H1 (cell line): ENCODE measurements around the gene SULT6B1. TPM values are rescaled to one million over a fixed set of nuclear protein-coding genes. Genes with fewer than 3 reads are reported as not detected.

Source experiments
- CTCF ChIA-PET: fragments of 300-600 bp; sonication (Branson Sonifier 250); formaldehyde crosslinking; loops from one replicate; lab custom pipeline; 2021; ENCODE audit not compliant: partially characterized antibody; lab: Charles Lee
- POLR2A ChIA-PET: fragments of 300-600 bp; sonication (Branson Sonifier 250); formaldehyde crosslinking; loops from one replicate; lab custom pipeline; 2021; ENCODE audit warnings: inconsistent platforms; ENCODE audit not compliant: partially characterized antibody; lab: Charles Lee
- DNase-seq, 2 experiments: peaks; one replicate each; pipeline versions ENCODE4 v3.0.0 to v3.0.0-alpha.2; 2010 to 2022; ENCODE audit warnings: low spot score in 2 of 2, low read depth in 1 of 2, mixed read lengths in 1 of 2
- FAIRE-seq: peaks from 2 replicates; lab custom pipeline; 2011; peaks lifted over from hg19 to GRCh38; lab: Jason Lieb, UNC
- H2AFZ ChIP-seq: 2 replicates; pipeline ENCODE4 v1.8.1; 2012; ENCODE audit warnings: low read length, inconsistent platforms
- H2AK5ac ChIP-seq: 2 replicates; pipeline ENCODE4 v1.6.1; 2013; ENCODE audit warnings: low read depth, low read length
- H2BK120ac ChIP-seq: replicated peaks from 2 replicates; pipeline ENCODE3; 2013; ENCODE audit warnings: low read depth, low read length, inconsistent platforms
- H2BK12ac ChIP-seq: 2 replicates; pipeline ENCODE4 v1.6.1; 2013; ENCODE audit warnings: low read depth, low read length
- H2BK15ac ChIP-seq: 2 replicates; pipeline ENCODE4 v1.6.1; 2013; ENCODE audit warnings: low read length
- H2BK20ac ChIP-seq: 2 replicates; pipeline ENCODE4 v1.6.1; 2013; ENCODE audit warnings: low read length
- H2BK5ac ChIP-seq: 2 replicates; pipeline ENCODE4 v1.6.1; 2013; ENCODE audit warnings: low read depth, low read length
- H3K14ac ChIP-seq: 2 replicates; pipeline ENCODE4 v1.6.1; 2013; ENCODE audit warnings: inconsistent platforms; ENCODE audit not compliant: insufficient read length
- H3K18ac ChIP-seq: 2 replicates; pipeline ENCODE4 v1.6.1; 2013; ENCODE audit warnings: low read length; ENCODE audit errors: extremely low read depth
- H3K23ac ChIP-seq: 2 replicates; pipeline ENCODE4 v1.6.1; 2013; ENCODE audit warnings: inconsistent platforms; ENCODE audit not compliant: insufficient read length
- H3K23me2 ChIP-seq: 2 replicates; pipeline ENCODE4 v1.6.1; 2013; ENCODE audit warnings: low read depth, low read length
- H3K27ac ChIP-seq: 2 replicates; pipeline ENCODE4 v1.6.1; 2011; ENCODE audit warnings: low read depth, low read length, inconsistent platforms
- H3K27me3 ChIP-seq, 4 experiments: replicated peaks in 1 of 4; 1 replicate in 1 of 4; 2 replicates in 3 of 4; pipeline versions ENCODE4 v1.6.1 to v1.8.1; 2011 to 2013; ENCODE audit warnings: low read length in 3 of 4, mild to moderate bottlenecking in 3 of 4, inconsistent platforms in 2 of 4, mixed read lengths in 2 of 4, moderate library complexity in 1 of 4; ENCODE audit not compliant: control insufficient read depth in 3 of 4, insufficient read depth in 3 of 4; ENCODE audit errors: extremely low read depth in 1 of 4
- H3K36me3 ChIP-seq, 4 experiments: 2 replicates each; pipeline versions ENCODE4 v1.6.1 to v1.8.1; 2011 to 2013; ENCODE audit warnings: mild to moderate bottlenecking in 4 of 4, low read length in 3 of 4, moderate library complexity in 2 of 4, control low read depth in 1 of 4, inconsistent platforms in 1 of 4; ENCODE audit not compliant: insufficient read depth in 4 of 4, control insufficient read depth in 2 of 4
- H3K4ac ChIP-seq: replicated peaks from 2 replicates; pipeline ENCODE3; 2013; ENCODE audit warnings: low read length, low read depth, mixed read lengths, inconsistent platforms; ENCODE audit not compliant: insufficient read length
- H3K4me1 ChIP-seq, 4 experiments: replicated peaks in 1 of 4; 1 replicate in 1 of 4; 2 replicates in 3 of 4; pipeline versions ENCODE4 v1.6.1 to v1.8.1; 2011 to 2013; ENCODE audit warnings: low read length in 3 of 4, inconsistent platforms in 2 of 4, mixed read lengths in 1 of 4; ENCODE audit not compliant: insufficient read depth in 4 of 4, control insufficient read depth in 3 of 4
- H3K4me2 ChIP-seq, 2 experiments: 2 replicates each; pipeline versions ENCODE4 v1.6.1 to v1.8.1; 2011 to 2013; ENCODE audit warnings: low read depth in 2 of 2, low read length in 2 of 2, control low read depth in 1 of 2, inconsistent platforms in 1 of 2, mild to moderate bottlenecking in 1 of 2; ENCODE audit not compliant: insufficient read depth in 1 of 2
- H3K4me3 ChIP-seq, 4 experiments: fragments of 200-600, 300-600 bp in 1 of 4; sonication (generic), shearing (Covaris generic), sonication (Bioruptor Twin) in 1 of 4; 2 replicates each; pipeline versions ENCODE4 v1.5.1 to v1.8.1; 2011 to 2016; ENCODE audit warnings: low read length in 4 of 4, low read depth in 3 of 4, control low read depth in 2 of 4, inconsistent platforms in 2 of 4, mild to moderate bottlenecking in 2 of 4, mixed read lengths in 1 of 4, moderate library complexity in 1 of 4; ENCODE audit not compliant: insufficient read depth in 2 of 4; ENCODE audit errors: extremely low read depth in 1 of 4
- H3K56ac ChIP-seq: replicated peaks from 2 replicates; pipeline ENCODE3; 2013; ENCODE audit warnings: low read depth, mild to moderate bottlenecking, mixed read lengths, low read length, inconsistent platforms; ENCODE audit not compliant: insufficient read length
- H3K79me1 ChIP-seq: 2 replicates; pipeline ENCODE4 v1.6.1; 2013; ENCODE audit warnings: low read depth, low read length, control low read depth
- H3K79me2 ChIP-seq, 2 experiments: 2 replicates each; pipeline versions ENCODE4 v1.6.1 to v1.8.1; 2012 to 2013; ENCODE audit warnings: low read length in 2 of 2, mild to moderate bottlenecking in 2 of 2, inconsistent platforms in 1 of 2; ENCODE audit not compliant: insufficient read depth in 2 of 2, control insufficient read depth in 1 of 2
- H3K9ac ChIP-seq, 4 experiments: replicated peaks in 1 of 4; 1 replicate in 1 of 4; 2 replicates in 3 of 4; pipeline versions ENCODE4 v1.6.1 to v1.8.1; 2011 to 2013; ENCODE audit warnings: low read depth in 3 of 4, low read length in 3 of 4, control low read depth in 2 of 4, mild to moderate bottlenecking in 2 of 4, moderate library complexity in 2 of 4, inconsistent platforms in 1 of 4; ENCODE audit errors: extremely low read depth in 1 of 4
- H3K9me3 ChIP-seq, 2 experiments: 2 replicates each; pipeline versions ENCODE4 v1.6.1 to v1.8.1; 2012 to 2013; ENCODE audit warnings: mild to moderate bottlenecking in 2 of 2, moderate library complexity in 2 of 2, control low read depth in 1 of 2, inconsistent platforms in 1 of 2, low read depth in 1 of 2, low read length in 1 of 2, mixed read lengths in 1 of 2; ENCODE audit not compliant: insufficient read depth in 2 of 2
- H4K20me1 ChIP-seq, 2 experiments: replicated peaks in 1 of 2; 2 replicates each; pipeline versions ENCODE3 to v1.8.1; 2011 to 2013; ENCODE audit warnings: inconsistent platforms in 2 of 2, low read length in 2 of 2, mild to moderate bottlenecking in 1 of 2; ENCODE audit not compliant: insufficient read depth in 2 of 2, control insufficient read depth in 1 of 2
- H4K5ac ChIP-seq: 2 replicates; pipeline ENCODE4 v1.6.1; 2013; ENCODE audit warnings: low read length, low read depth, mixed read lengths, inconsistent platforms; ENCODE audit not compliant: insufficient read length
- H4K8ac ChIP-seq: 2 replicates; pipeline ENCODE4 v1.8.0; 2013; ENCODE audit warnings: mild to moderate bottlenecking, moderate library complexity, low read length, inconsistent platforms; ENCODE audit not compliant: insufficient read depth; ENCODE audit errors: extremely low read depth
- H4K91ac ChIP-seq: replicated peaks from 2 replicates; pipeline ENCODE3; 2013; ENCODE audit warnings: low read length, mixed read lengths, inconsistent platforms; ENCODE audit not compliant: insufficient read length
- BRCA1 ChIP-seq: IDR thresholded peaks from 2 replicates; pipeline ENCODE4 v1.6.1; 2012; ENCODE audit warnings: low read depth, low read length, improper control_type of control experiment
- EGR1 ChIP-seq: IDR thresholded peaks from 2 replicates; pipeline ENCODE4 v1.6.1; 2011; ENCODE audit warnings: low read depth, low read length, borderline replicate concordance
- EP300 ChIP-seq, 2 experiments: IDR thresholded peaks; 1 replicate in 1 of 2; 2 replicates in 1 of 2; pipeline ENCODE4 v1.6.1; 2011 to 2012; ENCODE audit warnings: low read depth in 2 of 2, low read length in 2 of 2, mild to moderate bottlenecking in 2 of 2, borderline replicate concordance in 1 of 2, inconsistent platforms in 1 of 2, moderate library complexity in 1 of 2
- HDAC2 ChIP-seq, 2 experiments: fragments of 300-600 bp in 1 of 2; sonication (generic) in 1 of 2; IDR thresholded peaks; 2 replicates each; pipeline ENCODE4 v1.6.1; 2011 to 2012; ENCODE audit warnings: low read depth in 2 of 2, low read length in 2 of 2, mild to moderate bottlenecking in 2 of 2, moderate library complexity in 2 of 2, borderline replicate concordance in 1 of 2, inconsistent platforms in 1 of 2
- WGBS, 2 experiments: shearing (Covaris generic) in 1 of 2; methylation state at CpG; one replicate each; pipeline versions ENCODE4 v1.1.6 to v1.1.7; 2013 to 2015; ENCODE audit warnings: low lambda C conversion rate in 2 of 2, mixed read lengths in 2 of 2, inconsistent platforms in 1 of 2, low coverage in 1 of 2, missing lambda C conversion rate in 1 of 2; ENCODE audit not compliant: insufficient replicate concordance in 2 of 2, insufficient coverage in 1 of 2, insufficient read length in 1 of 2; ENCODE audit errors: extremely low coverage in 1 of 2, missing lambda C conversion rate in 1 of 2; 5-methylcytosine and 5-hydroxymethylcytosine counted together
- polyA plus RNA-seq, 7 experiments: library from polyadenylated mRNA; depleted of rRNA in 3 of 7; stranded (reverse) in 5 of 7; unstranded in 2 of 7; fragments of >200 nt in 5 of 7; fragments of 200-250 nt in 2 of 7; gene quantifications; 1 replicate in 5 of 7; 2 replicates in 1 of 7; 4 replicates in 1 of 7; pipeline versions ENCODE4 v1.2.1 to v1.2.3, GENCODE V29; 2011 to 2013; ENCODE audit warnings: missing spikeins in 2 of 7, mixed read lengths in 2 of 7
- total RNA-seq: library from RNA; stranded (reverse); fragmentation: NEBNext Ultra II Directional; extraction: Animal tissue kit (Norgen Biotek cat#: 25700); gene quantifications from 2 replicates; pipeline ENCODE4 v1.2.1, GENCODE V29; 2021

Gene SULT6B1
- total and polyA plus RNA-seq, 2 of the 8 experiments (the other 6 are each of a cell fraction or from before 2014, with no cell fraction given) = not detected

DNA sequence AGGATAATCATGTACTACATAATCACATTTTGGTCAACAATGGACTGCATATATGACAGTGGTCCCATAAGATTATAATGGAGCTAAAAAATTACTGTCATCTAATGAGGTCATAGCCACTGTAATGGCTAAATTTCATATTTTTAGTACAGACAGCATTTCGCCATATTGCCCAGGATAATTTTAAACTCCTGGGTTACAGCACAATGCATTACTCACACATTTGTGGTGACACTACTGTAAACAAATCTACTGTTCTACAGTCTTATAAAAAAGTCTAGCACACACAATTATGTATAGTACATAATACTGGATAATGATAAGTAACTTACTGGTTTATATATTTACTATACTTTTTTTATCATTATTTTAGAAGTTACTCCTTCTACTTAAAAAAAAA is 44.5 kb downstream of the SULT6B1 start:
- Histone ChIP-seq H2AFZ (no peak overlapping the region), H3K79me1 (no peaks in the 10 kb centered on the region), H2BK5ac (no peak overlapping the region), H2BK12ac (no peak overlapping the region), H2BK120ac (no peak overlapping the region), H3K18ac (no peak overlapping the region), H3K23ac (no peak overlapping the region), H2BK15ac (no peak overlapping the region), H3K4me1 (no peaks in the 10 kb centered on the region), H3K9ac (no peak overlapping the region), H2AK5ac (no peak overlapping the region), H3K27me3 (no peaks in the 10 kb centered on the region), H4K8ac (no peak overlapping the region), H4K5ac (no peak overlapping the region), H3K23me2 (no peaks in the 10 kb centered on the region), H4K20me1 (no peaks in the 10 kb centered on the region), H3K56ac (no peak overlapping the region), H3K79me2 (no peaks in the 10 kb centered on the region), H3K14ac (no peak overlapping the region), H4K91ac (no peak overlapping the region), H3K27ac (no peak overlapping the region), H3K4ac (no peak overlapping the region), H3K9me3 (no peaks in the 10 kb centered on the region), H3K4me3 (no peak overlapping the region), H3K4me2 (no peak overlapping the region), H2BK20ac (no peak overlapping the region), H3K36me3 (peaks cover 15 to 43% (median 25%) of the 10 kb centered on the region in 4 experiments)
- FAIRE-seq (no peak), DNase-seq (no peak)
- ChIA-PET POLR2A (no interaction called here), CTCF (interaction anchor here (0.8 kb wide), 1 partner anchor 89 kb away, joined by 3 read pairs; no protein-coding TSS in a partner anchor)
- no peak for TF ChIP-seq HDAC2 (IDR thresholded peaks at IDR 0.05; ENCODE audit: borderline replicate concordance in 1 of 2, low read depth in 2 of 2, low read length in 2 of 2)
- no peak for TF ChIP-seq BRCA1
- TF ChIP-seq EGR1 = no peak
- no peak for TF ChIP-seq EP300 (IDR thresholded peaks at IDR 0.05; ENCODE audit: borderline replicate concordance in 1 of 2, low read depth in 2 of 2, low read length in 2 of 2)
- 88% methylated on average over 1 of the region's 1 CpG; no CpG with 5 or more reads in 1 of the 2 experiments for WGBS, 2 experiments
